GM12873 (cell line): ENCODE results near the gene IL10RA.

Experiments
- TF ChIP-seq, protein P1 (sequence below): IDR thresholded peaks from 2 replicates; pipeline ENCODE4 v1.5.1; 2012; ENCODE audit warnings: low read depth, mild to moderate bottlenecking, moderate library complexity, low read length, control low read depth; ENCODE audit not compliant: insufficient read depth; ENCODE audit errors: missing control alignments

The IL10RA gene

DNA sequence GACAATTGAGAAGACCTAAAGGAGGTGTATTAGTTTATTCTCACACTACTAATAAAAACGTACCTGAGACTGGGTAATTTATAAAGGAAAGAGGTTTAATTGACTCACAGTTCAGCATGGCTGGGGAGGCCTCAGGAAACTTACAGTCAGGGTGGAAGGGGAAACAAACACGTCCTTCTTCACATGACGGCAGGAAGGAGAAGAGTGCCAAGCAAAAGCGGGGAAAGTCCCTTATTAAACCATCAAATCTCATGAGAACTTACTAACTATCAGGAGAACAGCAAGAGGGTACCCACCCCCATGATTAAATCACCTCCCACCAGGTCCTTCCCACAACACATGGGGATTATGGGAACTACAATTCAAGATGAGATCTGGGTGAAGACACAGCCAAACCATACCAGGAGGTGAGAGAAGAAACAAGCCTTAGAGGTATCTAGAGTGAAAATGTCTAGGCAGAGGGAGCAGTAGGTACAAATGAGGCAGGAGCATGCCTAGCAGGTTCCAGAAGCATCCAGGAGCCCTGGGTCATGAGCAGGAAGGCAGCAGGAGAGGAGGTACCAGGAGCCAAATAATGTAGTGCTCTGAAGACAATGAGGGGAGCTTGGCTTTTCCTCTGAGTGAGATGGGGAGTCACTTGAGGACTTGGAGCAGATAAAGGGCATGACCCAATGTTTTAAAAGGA, 31.6 kb downstream of the IL10RA start:
- TF ChIP-seq, protein P1, sequence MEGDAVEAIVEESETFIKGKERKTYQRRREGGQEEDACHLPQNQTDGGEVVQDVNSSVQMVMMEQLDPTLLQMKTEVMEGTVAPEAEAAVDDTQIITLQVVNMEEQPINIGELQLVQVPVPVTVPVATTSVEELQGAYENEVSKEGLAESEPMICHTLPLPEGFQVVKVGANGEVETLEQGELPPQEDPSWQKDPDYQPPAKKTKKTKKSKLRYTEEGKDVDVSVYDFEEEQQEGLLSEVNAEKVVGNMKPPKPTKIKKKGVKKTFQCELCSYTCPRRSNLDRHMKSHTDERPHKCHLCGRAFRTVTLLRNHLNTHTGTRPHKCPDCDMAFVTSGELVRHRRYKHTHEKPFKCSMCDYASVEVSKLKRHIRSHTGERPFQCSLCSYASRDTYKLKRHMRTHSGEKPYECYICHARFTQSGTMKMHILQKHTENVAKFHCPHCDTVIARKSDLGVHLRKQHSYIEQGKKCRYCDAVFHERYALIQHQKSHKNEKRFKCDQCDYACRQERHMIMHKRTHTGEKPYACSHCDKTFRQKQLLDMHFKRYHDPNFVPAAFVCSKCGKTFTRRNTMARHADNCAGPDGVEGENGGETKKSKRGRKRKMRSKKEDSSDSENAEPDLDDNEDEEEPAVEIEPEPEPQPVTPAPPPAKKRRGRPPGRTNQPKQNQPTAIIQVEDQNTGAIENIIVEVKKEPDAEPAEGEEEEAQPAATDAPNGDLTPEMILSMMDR, result no peak

DNA sequence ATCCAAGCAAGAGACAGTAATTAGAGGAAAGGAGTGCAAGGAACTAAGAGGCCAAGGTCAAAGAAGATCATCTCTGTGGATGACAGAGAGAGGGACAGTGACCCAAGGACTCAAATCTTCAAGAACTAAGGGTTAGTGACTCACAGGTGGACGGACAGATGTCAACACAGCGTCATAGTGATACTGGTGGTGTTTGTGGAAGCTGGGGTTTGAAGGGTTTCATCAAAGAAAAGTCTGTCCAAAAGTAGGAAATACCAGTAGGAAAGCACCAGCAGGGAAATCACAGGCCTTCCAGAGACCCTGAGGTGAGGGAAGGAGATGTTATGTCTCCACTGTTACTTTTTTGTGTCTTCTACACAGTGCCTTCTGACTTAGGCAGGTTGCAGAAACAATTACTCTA, 32.2 kb downstream of the IL10RA start:
- TF ChIP-seq, protein P1, result no peak

DNA sequence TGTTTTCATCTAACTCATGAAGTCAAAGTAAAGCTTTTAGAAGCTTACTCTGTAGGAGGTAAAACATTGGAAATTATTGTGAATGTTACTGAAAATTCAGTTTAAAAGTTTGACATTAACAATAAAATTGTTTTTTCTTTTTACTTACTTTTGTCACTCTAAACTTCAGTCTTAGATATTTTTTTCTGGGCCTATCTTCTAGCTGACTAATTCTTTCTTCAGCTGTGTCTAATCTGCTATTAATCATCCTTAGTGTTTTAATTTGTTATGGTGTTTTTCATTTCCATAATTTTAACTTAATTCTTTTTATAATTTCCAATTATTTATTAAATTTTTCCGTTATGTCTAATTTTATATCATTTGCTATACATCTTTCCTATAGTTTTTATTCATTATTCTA, 35.0 kb downstream of the IL10RA start:
- TF ChIP-seq, protein P1, result no peak

DNA sequence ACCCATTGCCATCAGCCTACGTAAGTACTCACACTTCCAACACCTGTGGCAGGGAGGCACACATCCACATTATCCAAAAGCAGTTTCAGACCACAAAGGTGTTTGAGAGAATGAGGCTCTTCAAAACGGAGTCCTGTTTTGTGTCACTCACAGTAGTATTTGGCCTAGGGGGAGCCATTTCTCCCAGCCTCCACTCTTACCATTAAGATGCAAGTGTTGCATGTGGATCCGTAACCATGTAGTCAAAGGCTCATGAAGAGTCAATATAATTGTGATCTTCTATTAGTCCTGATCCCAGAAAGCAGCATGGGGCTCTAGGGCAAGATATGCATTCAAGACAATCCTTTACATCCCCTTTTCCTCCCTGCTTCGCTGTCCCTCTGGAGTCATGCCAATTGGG, 41.5 kb downstream of the IL10RA start:
- TF ChIP-seq, protein P1, result no peak

DNA sequence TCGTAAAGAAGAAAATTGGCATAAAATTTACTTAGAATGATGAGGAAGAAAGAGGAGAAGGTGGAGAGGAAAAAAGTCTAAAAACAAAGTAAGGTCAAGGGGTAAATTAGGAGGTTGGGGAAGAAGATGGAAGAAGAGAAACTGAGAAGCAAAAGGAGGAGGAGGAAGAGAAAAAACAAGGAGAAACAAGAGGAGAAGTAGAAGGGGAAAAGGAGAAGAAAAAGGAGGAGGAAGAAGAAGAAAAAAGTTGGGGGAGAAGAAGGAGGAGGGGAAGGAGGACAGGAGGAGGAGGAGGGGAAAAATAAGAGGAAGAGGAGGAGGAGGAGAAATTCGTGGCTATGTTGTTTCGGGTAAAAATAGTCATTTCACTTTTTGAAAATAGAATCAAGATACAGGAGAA, 42.4 kb downstream of the IL10RA start:
- TF ChIP-seq, protein P1, result no peak

DNA sequence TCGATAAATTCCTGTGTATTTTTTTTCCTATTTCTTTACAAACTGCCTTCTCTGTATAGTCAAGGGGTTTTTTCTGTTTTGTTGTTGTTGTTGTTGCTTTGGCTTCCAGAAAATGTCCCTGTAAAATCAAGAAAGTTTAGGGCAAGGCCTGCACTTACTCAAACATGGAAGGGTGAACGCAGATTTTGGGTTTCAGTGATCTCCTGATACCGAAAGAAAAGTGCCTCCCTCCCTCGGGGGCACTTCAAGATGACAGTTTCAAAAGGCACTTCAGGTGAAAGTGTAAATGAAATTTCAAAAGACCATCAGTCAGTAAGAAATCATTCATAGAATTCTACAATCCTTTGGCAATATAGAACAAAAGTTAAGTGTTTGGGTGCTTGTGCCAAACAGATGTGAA, 47.2 kb downstream of the IL10RA start:
- TF ChIP-seq, protein P1, result no peak

DNA sequence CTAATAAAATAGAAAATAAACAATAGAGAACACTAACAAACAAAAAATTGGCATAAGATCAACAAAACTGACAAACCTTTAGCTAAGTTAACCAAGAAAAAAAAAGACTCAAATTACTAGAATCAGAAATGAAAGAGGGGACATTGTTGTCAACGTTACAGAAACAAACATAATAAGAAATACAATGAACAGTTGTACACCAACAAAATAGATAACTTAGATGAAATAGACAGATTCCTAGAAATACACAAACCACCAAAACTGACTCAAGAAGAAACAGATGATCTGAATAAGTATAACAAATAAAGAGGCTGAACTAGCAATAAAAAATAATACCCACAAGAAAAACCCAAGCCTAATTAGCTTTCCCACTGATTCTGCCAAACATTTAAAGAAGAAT, 55.9 kb downstream of the IL10RA start:
- TF ChIP-seq, protein P1, result no peak

DNA sequence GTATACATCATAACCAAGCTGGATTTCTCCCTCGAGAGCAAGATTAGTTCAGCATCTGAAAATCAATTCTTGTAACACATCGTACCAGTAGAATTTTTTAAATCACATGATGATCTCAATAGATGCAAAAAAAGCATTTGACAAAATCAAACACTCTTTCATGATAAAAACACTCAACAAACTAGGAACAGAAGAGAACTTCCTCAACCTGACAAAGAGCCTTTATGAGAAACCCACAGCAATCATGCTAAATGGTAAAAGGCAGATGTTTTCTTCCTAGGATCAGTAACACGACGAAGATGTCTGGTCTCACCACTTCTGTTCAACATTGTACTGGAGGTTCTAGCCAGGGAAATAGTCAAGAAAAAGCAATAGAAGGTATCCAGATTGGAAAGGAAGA, 56.6 kb downstream of the IL10RA start:
- TF ChIP-seq, protein P1, result no peak
